ENCODE results near the gene GIGYF1. TPM values are rescaled to one million over a fixed set of nuclear protein-coding genes. Genes with fewer than 3 reads are reported as not detected.

The GIGYF1 gene
- total RNA-seq, 1 donor = 29.3 TPM

- Histone ChIP-seq H3K79me2 (ENCODE audit: insufficient read depth, low read length) (peaks cover 42% of the 10 kb centered on the region), H3K9me3 (ENCODE audit: low read depth, low read length) (no peaks in the 10 kb centered on the region), H3K36me3 (ENCODE audit: insufficient read depth, low read length) (peaks cover 14% of the 10 kb centered on the region), H3K4me1 (ENCODE audit: insufficient read depth, low read length) (peaks cover under 1% of the 10 kb centered on the region), H3K4me2 (ENCODE audit: insufficient read depth, low read length) (no peak overlapping the region), H3K27me3 (ENCODE audit: insufficient read depth, low read length) (no peaks in the 10 kb centered on the region), H3K27ac (ENCODE audit: low read depth, low read length) (no peak overlapping the region), H3K4me3 (ENCODE audit: insufficient read depth, low read length) (no peak overlapping the region), H4K20me1 (ENCODE audit: insufficient read depth, low read length) (peaks cover 48% of the 10 kb centered on the region), H2AFZ (ENCODE audit: low read length) (no peak overlapping the region)
- peak; percentile 69 for DNase-seq (ENCODE audit: insufficient read length, low spot score, missing footprints)
- TF ChIP-seq CTCF (IDR thresholded peaks at IDR 0.05; ENCODE audit: extremely low read depth, low read depth, low read length) = no peak
Observed at GRCh38 chr7:100686822-100687211, 7.2 kb downstream of the GIGYF1 start.

GRCh38 chr7:100686201-100686821 is 7.7 kb downstream of the GIGYF1 start:
- H3K4me1 ChIP-seq (ENCODE audit: insufficient read depth, low read length) = no peaks in the 10 kb centered on the region
- H3K4me3 ChIP-seq (ENCODE audit: insufficient read depth, low read length) = no peak overlapping the region
- no peak for TF ChIP-seq CTCF (IDR thresholded peaks at IDR 0.05; ENCODE audit: extremely low read depth, low read depth, low read length)
- peaks cover 19% of the 10 kb centered on the region for H3K36me3 ChIP-seq (ENCODE audit: insufficient read depth, low read length)
- H3K27me3 ChIP-seq (ENCODE audit: insufficient read depth, low read length) = no peaks in the 10 kb centered on the region
- peak; percentile 61 for DNase-seq (ENCODE audit: insufficient read length, low spot score, missing footprints)
- H3K9me3 ChIP-seq (ENCODE audit: low read depth, low read length) = no peaks in the 10 kb centered on the region
- H3K27ac ChIP-seq (ENCODE audit: low read depth, low read length) = no peak overlapping the region
- peaks cover 48% of the 10 kb centered on the region for H4K20me1 ChIP-seq (ENCODE audit: insufficient read depth, low read length)
- no peak overlapping the region for H2AFZ ChIP-seq (ENCODE audit: low read length)
- H3K4me2 ChIP-seq (ENCODE audit: insufficient read depth, low read length) = no peak overlapping the region
- H3K79me2 ChIP-seq (ENCODE audit: insufficient read depth, low read length) = peaks cover 37% of the 10 kb centered on the region

- no peaks in the 10 kb centered on the region for H3K9me3 ChIP-seq (ENCODE audit: low read depth, low read length)
- peaks cover 42% of the 10 kb centered on the region for H4K20me1 ChIP-seq (ENCODE audit: insufficient read depth, low read length)
- no peaks in the 10 kb centered on the region for H3K27me3 ChIP-seq (ENCODE audit: insufficient read depth, low read length)
- H3K27ac ChIP-seq (ENCODE audit: low read depth, low read length) = no peak overlapping the region
- DNase-seq (ENCODE audit: insufficient read length, low spot score, missing footprints) = peak; percentile 83
- H3K79me2 ChIP-seq (ENCODE audit: insufficient read depth, low read length) = peaks cover 31% of the 10 kb centered on the region
- H2AFZ ChIP-seq (ENCODE audit: low read length) = no peak overlapping the region
- peaks cover 24% of the 10 kb centered on the region for H3K36me3 ChIP-seq (ENCODE audit: insufficient read depth, low read length)
- no peaks in the 10 kb centered on the region for H3K4me1 ChIP-seq (ENCODE audit: insufficient read depth, low read length)
- no peak overlapping the region for H3K4me2 ChIP-seq (ENCODE audit: insufficient read depth, low read length)
- no peak for TF ChIP-seq CTCF (IDR thresholded peaks at IDR 0.05; ENCODE audit: extremely low read depth, low read depth, low read length)
- H3K4me3 ChIP-seq (ENCODE audit: insufficient read depth, low read length) = no peak overlapping the region
Observed at GRCh38 chr7:100685631-100686145, 8.4 kb downstream of the GIGYF1 start.

- Histone ChIP-seq H3K4me2 (ENCODE audit: insufficient read depth, low read length) (no peak overlapping the region), H4K20me1 (ENCODE audit: insufficient read depth, low read length) (peaks cover 42% of the 10 kb centered on the region), H2AFZ (ENCODE audit: low read length) (no peak overlapping the region), H3K27ac (ENCODE audit: low read depth, low read length) (no peak overlapping the region), H3K36me3 (ENCODE audit: insufficient read depth, low read length) (peaks cover 25% of the 10 kb centered on the region), H3K9me3 (ENCODE audit: low read depth, low read length) (no peaks in the 10 kb centered on the region), H3K27me3 (ENCODE audit: insufficient read depth, low read length) (no peaks in the 10 kb centered on the region), H3K79me2 (ENCODE audit: insufficient read depth, low read length) (peaks cover 26% of the 10 kb centered on the region), H3K4me1 (ENCODE audit: insufficient read depth, low read length) (peaks cover 2% of the 10 kb centered on the region), H3K4me3 (ENCODE audit: insufficient read depth, low read length) (no peak overlapping the region)
- peak; percentile 76 for DNase-seq (ENCODE audit: insufficient read length, low spot score, missing footprints)
- TF ChIP-seq CTCF (IDR thresholded peaks at IDR 0.05; ENCODE audit: extremely low read depth, low read depth, low read length) = no peak
Observed at GRCh38 chr7:100685049-100685605, 8.9 kb downstream of the GIGYF1 start.
